Adrenal gland (tissue), 5 donors: Measurements from ENCODE around the gene LHFPL2.
"Not testable (repeated sequence)": the region's sequence is repeated elsewhere in the genome, so short reads cannot be mapped to it uniquely, and the experiment has no call there.

Experiments
- POLR2A ChIP-seq, 2 donors: fragments of 450-650 bp; IDR thresholded peaks; one replicate each; pipeline ENCODE4 v1.6.1; 2017; ENCODE audit warnings: antibody characterized with exemption in 2 of 2, mild to moderate bottlenecking in 2 of 2, moderate library complexity in 1 of 2
- TF ChIP-seq, protein P1 (sequence below), 6 experiments: fragments of 450-650 bp in 4 of 6; fragments of 200-600 bp in 2 of 6; sonication (generic) in 1 of 6; IDR thresholded peaks; 1 replicate in 5 of 6; 2 replicates in 1 of 6; pipeline versions ENCODE4 v1.5.1 to v1.8.0; 2016 to 2021; ENCODE audit warnings: antibody characterized with exemption in 6 of 6, mild to moderate bottlenecking in 2 of 6, moderate library complexity in 1 of 6
- donor health status: DM: no; HTN: no; CAD: no.

DNA sequence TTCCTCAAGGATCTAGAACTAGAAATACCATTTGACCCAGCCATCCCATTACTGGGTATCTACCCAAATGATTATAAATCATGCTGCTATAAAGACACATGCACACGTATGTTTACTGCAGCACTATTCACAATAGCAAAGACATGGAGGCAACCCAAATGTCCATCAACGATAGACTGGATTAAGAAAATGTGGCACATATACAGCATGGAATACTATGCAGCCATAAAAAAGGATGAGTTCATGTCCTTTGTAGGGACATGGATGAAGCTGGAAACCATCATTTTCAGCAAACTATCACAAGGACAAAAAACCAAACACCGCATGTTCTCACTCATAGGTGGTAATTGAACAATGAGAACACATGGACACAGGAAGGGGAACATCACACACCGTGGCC lies 38.9 kb upstream of the LHFPL2 start:
- TF ChIP-seq POLR2A (IDR thresholded peaks at IDR 0.05): not testable (repeated sequence)
- TF ChIP-seq, protein P1, sequence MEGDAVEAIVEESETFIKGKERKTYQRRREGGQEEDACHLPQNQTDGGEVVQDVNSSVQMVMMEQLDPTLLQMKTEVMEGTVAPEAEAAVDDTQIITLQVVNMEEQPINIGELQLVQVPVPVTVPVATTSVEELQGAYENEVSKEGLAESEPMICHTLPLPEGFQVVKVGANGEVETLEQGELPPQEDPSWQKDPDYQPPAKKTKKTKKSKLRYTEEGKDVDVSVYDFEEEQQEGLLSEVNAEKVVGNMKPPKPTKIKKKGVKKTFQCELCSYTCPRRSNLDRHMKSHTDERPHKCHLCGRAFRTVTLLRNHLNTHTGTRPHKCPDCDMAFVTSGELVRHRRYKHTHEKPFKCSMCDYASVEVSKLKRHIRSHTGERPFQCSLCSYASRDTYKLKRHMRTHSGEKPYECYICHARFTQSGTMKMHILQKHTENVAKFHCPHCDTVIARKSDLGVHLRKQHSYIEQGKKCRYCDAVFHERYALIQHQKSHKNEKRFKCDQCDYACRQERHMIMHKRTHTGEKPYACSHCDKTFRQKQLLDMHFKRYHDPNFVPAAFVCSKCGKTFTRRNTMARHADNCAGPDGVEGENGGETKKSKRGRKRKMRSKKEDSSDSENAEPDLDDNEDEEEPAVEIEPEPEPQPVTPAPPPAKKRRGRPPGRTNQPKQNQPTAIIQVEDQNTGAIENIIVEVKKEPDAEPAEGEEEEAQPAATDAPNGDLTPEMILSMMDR (IDR thresholded peaks at IDR 0.05): not testable (repeated sequence)
